HEK293 (cell line): ENCODE measurements around the gene UFM1.
"Not testable (repeated sequence)": the region's sequence is repeated elsewhere in the genome, so short reads cannot be mapped to it uniquely, and the experiment has no call there.

Experiments
- CTCF ChIA-PET: fragments of 350-600 bp; formaldehyde crosslinking; extraction: SDS; loops from one replicate; lab custom pipeline; 2021; ENCODE audit warnings: antibody characterized with exemption; lab: Yijun Ruan, JAX
- POLR2A ChIA-PET: fragments of 300-600 bp; formaldehyde crosslinking; extraction: SDS; loops from one replicate; lab custom pipeline; 2020; ENCODE audit warnings: antibody characterized with exemption, inconsistent platforms; lab: Yijun Ruan, JAX
- H3K27ac ChIP-seq: fragments of 200-500 bp; sonication (Bioruptor generic); 2 replicates; pipeline ENCODE4 v1.5.1; 2014; ENCODE audit warnings: low read depth, low read length, control low read depth, inconsistent platforms; ENCODE audit errors: extremely low read depth
- H3K36me3 ChIP-seq, 2 experiments: fragments of 200-500 bp in 1 of 2; sonication (Bioruptor generic) in 1 of 2; 1 replicate in 1 of 2; 2 replicates in 1 of 2; pipeline ENCODE4 v1.5.1; 2014 to 2017; ENCODE audit warnings: inconsistent platforms in 2 of 2, low read length in 2 of 2; ENCODE audit not compliant: control insufficient read depth in 2 of 2, insufficient read depth in 1 of 2
- H3K4me1 ChIP-seq: fragments of 200-500 bp; sonication (Bioruptor generic); 2 replicates; pipeline ENCODE4 v1.5.1; 2014; ENCODE audit warnings: mild to moderate bottlenecking, low read length, inconsistent platforms; ENCODE audit not compliant: control insufficient read depth, insufficient read depth
- H3K4me3 ChIP-seq: 2 replicates; pipeline ENCODE4 v1.5.1; 2011; ENCODE audit warnings: low read depth, mild to moderate bottlenecking, control low read depth, low read length, moderate library complexity
- H3K9me3 ChIP-seq: fragments of 200-500 bp; sonication (Bioruptor generic); 2 replicates; pipeline ENCODE4 v1.5.1; 2014; ENCODE audit warnings: low read depth, low read length, inconsistent platforms; ENCODE audit not compliant: control insufficient read depth, insufficient read depth
- BCL11B ChIP-seq: fragments of 450-650 bp; formaldehyde crosslinking; IDR thresholded peaks from 2 replicates; pipeline ENCODE4 v1.5.1; 2016; ENCODE audit warnings: low read depth, missing biosample characterization, missing genetic modification characterization
- EGR2 ChIP-seq: fragments of 450-650 bp; formaldehyde crosslinking; IDR thresholded peaks from 2 replicates; pipeline ENCODE4 v1.5.1; 2016; ENCODE audit warnings: low read depth, missing biosample characterization, missing genetic modification characterization
- GLI2 ChIP-seq: fragments of 450-650 bp; formaldehyde crosslinking; IDR thresholded peaks from 2 replicates; pipeline ENCODE4; 2017; ENCODE audit warnings: missing biosample characterization, missing genetic modification characterization, low read depth, borderline replicate concordance
- SETDB1 ChIP-seq: IDR thresholded peaks from one replicate; pipeline ENCODE4 v1.6.1; 2017; ENCODE audit warnings: mild to moderate bottlenecking, low read length, moderate library complexity, mixed read lengths; ENCODE audit not compliant: insufficient read length
- ZBTB1 ChIP-seq: fragments of 450-650 bp; formaldehyde crosslinking; IDR thresholded peaks from 2 replicates; pipeline ENCODE4 v1.5.1; 2016; ENCODE audit warnings: missing biosample characterization, missing genetic modification characterization
- ZFP69B ChIP-seq: fragments of 450-650 bp; formaldehyde crosslinking; IDR thresholded peaks from 2 replicates; pipeline ENCODE4 v1.5.1; 2016; ENCODE audit warnings: missing biosample characterization, missing genetic modification characterization
- ZNF132 ChIP-seq: fragments of 450-650 bp; formaldehyde crosslinking; IDR thresholded peaks from 2 replicates; pipeline ENCODE4 v1.5.1; 2017; ENCODE audit warnings: missing biosample characterization, missing genetic modification characterization, borderline replicate concordance
- ZNF2 ChIP-seq: fragments of 450-650 bp; formaldehyde crosslinking; IDR thresholded peaks from 2 replicates; pipeline ENCODE4 v1.5.1; 2016; ENCODE audit warnings: missing biosample characterization, missing genetic modification characterization
- ZNF292 ChIP-seq: fragments of 450-650 bp; formaldehyde crosslinking; IDR thresholded peaks from 2 replicates; pipeline ENCODE4 v1.5.1; 2016; ENCODE audit warnings: low read depth, missing biosample characterization, missing genetic modification characterization, borderline replicate concordance
- ZNF391 ChIP-seq: fragments of 450-650 bp; formaldehyde crosslinking; IDR thresholded peaks from 2 replicates; pipeline ENCODE4 v1.5.1; 2016; ENCODE audit warnings: low read depth, missing biosample characterization, missing genetic modification characterization, borderline replicate concordance
- ZNF416 ChIP-seq: fragments of 450-650 bp; formaldehyde crosslinking; IDR thresholded peaks from 2 replicates; pipeline ENCODE4 v1.5.1; 2016; ENCODE audit warnings: missing biosample characterization, missing genetic modification characterization
- ZNF426 ChIP-seq: fragments of 450-650 bp; formaldehyde crosslinking; IDR thresholded peaks from 2 replicates; pipeline ENCODE4 v1.5.1; 2017; ENCODE audit warnings: missing biosample characterization, missing genetic modification characterization, mild to moderate bottlenecking, inconsistent platforms, moderate library complexity
- ZNF473 ChIP-seq: fragments of 450-650 bp; formaldehyde crosslinking; IDR thresholded peaks from 2 replicates; pipeline ENCODE4 v1.5.1; 2017; ENCODE audit warnings: missing biosample characterization, missing genetic modification characterization
- ZNF544 ChIP-seq: fragments of 450-650 bp; formaldehyde crosslinking; IDR thresholded peaks from 2 replicates; pipeline ENCODE4 v1.5.0; 2017; ENCODE audit warnings: missing biosample characterization, missing genetic modification characterization
- ZNF558 ChIP-seq: fragments of 450-650 bp; formaldehyde crosslinking; IDR thresholded peaks from 2 replicates; pipeline ENCODE4 v1.5.1; 2016; ENCODE audit warnings: missing biosample characterization, missing genetic modification characterization
- ZNF623 ChIP-seq: fragments of 450-650 bp; formaldehyde crosslinking; IDR thresholded peaks from 2 replicates; pipeline ENCODE4 v1.5.1; 2016; ENCODE audit warnings: missing biosample characterization, missing genetic modification characterization
- ZNF658 ChIP-seq: fragments of 450-650 bp; formaldehyde crosslinking; IDR thresholded peaks from 2 replicates; pipeline ENCODE4; 2016; ENCODE audit warnings: missing biosample characterization, missing genetic modification characterization
- ZNF664 ChIP-seq: fragments of 450-650 bp; formaldehyde crosslinking; IDR thresholded peaks from 2 replicates; pipeline ENCODE4 v1.5.1; 2016; ENCODE audit warnings: missing biosample characterization, missing genetic modification characterization
- TF ChIP-seq, protein P1 (sequence below): fragments of 450-650 bp; formaldehyde crosslinking; IDR thresholded peaks from 2 replicates; pipeline ENCODE4 v1.5.1; 2016; ENCODE audit warnings: missing biosample characterization, missing genetic modification characterization
- TF ChIP-seq, protein P2 (sequence below): fragments of 450-650 bp; formaldehyde crosslinking; IDR thresholded peaks from 2 replicates; pipeline ENCODE4 v1.5.1; 2017; ENCODE audit warnings: missing biosample characterization, missing genetic modification characterization
- TF ChIP-seq, protein P3 (sequence below): fragments of 450-650 bp; formaldehyde crosslinking; IDR thresholded peaks from 2 replicates; pipeline ENCODE4 v1.5.1; 2016; ENCODE audit warnings: missing biosample characterization, missing genetic modification characterization

Gene UFM1

DNA sequence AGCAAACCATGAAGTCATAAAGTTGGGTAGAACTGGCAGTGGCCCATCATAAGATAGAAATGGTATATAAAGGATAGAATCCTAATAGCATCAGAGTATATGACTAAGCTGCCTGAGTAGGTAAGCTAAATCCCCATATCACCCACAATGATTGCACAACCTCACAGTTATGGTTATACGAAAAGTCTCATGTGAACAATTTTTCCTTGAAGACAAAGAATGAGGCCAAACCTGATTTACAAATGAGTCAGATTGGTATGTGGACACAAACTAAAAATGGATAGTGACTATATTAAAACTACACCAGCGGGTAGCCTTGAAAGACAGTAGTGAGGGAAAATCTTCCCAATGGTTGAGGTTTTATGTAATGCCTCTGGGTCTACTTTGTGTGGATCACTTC, 40.9 kb upstream of the UFM1 start:
- POLR2A ChIA-PET, result no interaction called here
- no peak overlapping the region for H3K27ac ChIP-seq
- no peaks in the 10 kb centered on the region for H3K4me1 ChIP-seq
- H3K9me3 ChIP-seq, result no peaks in the 10 kb centered on the region
- no peak overlapping the region for H3K4me3 ChIP-seq
- TF ChIP-seq BCL11B (no peak), ZNF664 (tag by site-specific recombination) (no peak), ZNF544 (tag by site-specific recombination) (no peak), ZNF473 (tag by site-specific recombination) (no peak), ZNF132 (tag by site-specific recombination) (no peak), ZNF558 (tag by site-specific recombination) (no peak), ZNF426 (tag by site-specific recombination) (no peak)
- TF ChIP-seq, protein P1, sequence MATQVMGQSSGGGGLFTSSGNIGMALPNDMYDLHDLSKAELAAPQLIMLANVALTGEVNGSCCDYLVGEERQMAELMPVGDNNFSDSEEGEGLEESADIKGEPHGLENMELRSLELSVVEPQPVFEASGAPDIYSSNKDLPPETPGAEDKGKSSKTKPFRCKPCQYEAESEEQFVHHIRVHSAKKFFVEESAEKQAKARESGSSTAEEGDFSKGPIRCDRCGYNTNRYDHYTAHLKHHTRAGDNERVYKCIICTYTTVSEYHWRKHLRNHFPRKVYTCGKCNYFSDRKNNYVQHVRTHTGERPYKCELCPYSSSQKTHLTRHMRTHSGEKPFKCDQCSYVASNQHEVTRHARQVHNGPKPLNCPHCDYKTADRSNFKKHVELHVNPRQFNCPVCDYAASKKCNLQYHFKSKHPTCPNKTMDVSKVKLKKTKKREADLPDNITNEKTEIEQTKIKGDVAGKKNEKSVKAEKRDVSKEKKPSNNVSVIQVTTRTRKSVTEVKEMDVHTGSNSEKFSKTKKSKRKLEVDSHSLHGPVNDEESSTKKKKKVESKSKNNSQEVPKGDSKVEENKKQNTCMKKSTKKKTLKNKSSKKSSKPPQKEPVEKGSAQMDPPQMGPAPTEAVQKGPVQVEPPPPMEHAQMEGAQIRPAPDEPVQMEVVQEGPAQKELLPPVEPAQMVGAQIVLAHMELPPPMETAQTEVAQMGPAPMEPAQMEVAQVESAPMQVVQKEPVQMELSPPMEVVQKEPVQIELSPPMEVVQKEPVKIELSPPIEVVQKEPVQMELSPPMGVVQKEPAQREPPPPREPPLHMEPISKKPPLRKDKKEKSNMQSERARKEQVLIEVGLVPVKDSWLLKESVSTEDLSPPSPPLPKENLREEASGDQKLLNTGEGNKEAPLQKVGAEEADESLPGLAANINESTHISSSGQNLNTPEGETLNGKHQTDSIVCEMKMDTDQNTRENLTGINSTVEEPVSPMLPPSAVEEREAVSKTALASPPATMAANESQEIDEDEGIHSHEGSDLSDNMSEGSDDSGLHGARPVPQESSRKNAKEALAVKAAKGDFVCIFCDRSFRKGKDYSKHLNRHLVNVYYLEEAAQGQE (tag by site-specific recombination), result no peak
- no peaks in the 10 kb centered on the region for H3K36me3 ChIP-seq
- CTCF ChIA-PET, result no interaction called here

DNA sequence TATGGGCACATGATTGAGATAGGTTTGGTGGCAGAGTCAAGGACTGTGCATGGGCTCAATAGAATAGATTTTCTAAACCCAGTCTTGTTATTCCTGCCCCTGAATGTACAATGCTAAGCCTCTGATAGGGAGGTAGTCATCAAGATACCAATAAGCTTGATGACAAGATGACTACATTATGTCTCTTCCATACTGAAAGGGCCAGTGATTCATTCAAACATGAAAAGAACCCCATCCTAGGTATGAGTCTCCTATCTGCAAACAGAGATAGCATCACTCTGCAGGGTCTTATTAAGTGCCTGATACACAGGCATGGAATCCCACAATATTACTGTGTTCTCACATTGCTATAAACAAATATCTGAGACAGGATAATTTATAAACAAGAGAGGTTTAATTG, 40.3 kb upstream of the UFM1 start:
- no peaks in the 10 kb centered on the region for H3K4me1 ChIP-seq
- no peaks in the 10 kb centered on the region for H3K9me3 ChIP-seq
- TF ChIP-seq ZNF623 (no peak), GLI2 (tag by site-specific recombination) (no peak), ZNF2 (tag by site-specific recombination) (no peak), ZFP69B (tag by site-specific recombination) (no peak), ZNF391 (no peak), ZNF658 (tag by site-specific recombination) (no peak), ZNF416 (tag by site-specific recombination) (no peak), EGR2 (tag by site-specific recombination) (no peak), ZNF292 (tag by site-specific recombination) (no peak), SETDB1 (no peak), ZBTB1 (tag by site-specific recombination) (no peak)
- TF ChIP-seq, protein P2, sequence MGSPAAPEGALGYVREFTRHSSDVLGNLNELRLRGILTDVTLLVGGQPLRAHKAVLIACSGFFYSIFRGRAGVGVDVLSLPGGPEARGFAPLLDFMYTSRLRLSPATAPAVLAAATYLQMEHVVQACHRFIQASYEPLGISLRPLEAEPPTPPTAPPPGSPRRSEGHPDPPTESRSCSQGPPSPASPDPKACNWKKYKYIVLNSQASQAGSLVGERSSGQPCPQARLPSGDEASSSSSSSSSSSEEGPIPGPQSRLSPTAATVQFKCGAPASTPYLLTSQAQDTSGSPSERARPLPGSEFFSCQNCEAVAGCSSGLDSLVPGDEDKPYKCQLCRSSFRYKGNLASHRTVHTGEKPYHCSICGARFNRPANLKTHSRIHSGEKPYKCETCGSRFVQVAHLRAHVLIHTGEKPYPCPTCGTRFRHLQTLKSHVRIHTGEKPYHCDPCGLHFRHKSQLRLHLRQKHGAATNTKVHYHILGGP (tag by site-specific recombination), result no peak
- TF ChIP-seq, protein P3, sequence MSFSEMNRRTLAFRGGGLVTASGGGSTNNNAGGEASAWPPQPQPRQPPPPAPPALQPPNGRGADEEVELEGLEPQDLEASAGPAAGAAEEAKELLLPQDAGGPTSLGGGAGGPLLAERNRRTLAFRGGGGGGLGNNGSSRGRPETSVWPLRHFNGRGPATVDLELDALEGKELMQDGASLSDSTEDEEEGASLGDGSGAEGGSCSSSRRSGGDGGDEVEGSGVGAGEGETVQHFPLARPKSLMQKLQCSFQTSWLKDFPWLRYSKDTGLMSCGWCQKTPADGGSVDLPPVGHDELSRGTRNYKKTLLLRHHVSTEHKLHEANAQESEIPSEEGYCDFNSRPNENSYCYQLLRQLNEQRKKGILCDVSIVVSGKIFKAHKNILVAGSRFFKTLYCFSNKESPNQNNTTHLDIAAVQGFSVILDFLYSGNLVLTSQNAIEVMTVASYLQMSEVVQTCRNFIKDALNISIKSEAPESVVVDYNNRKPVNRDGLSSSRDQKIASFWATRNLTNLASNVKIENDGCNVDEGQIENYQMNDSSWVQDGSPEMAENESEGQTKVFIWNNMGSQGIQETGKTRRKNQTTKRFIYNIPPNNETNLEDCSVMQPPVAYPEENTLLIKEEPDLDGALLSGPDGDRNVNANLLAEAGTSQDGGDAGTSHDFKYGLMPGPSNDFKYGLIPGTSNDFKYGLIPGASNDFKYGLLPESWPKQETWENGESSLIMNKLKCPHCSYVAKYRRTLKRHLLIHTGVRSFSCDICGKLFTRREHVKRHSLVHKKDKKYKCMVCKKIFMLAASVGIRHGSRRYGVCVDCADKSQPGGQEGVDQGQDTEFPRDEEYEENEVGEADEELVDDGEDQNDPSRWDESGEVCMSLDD (tag by site-specific recombination), result no peak
- POLR2A ChIA-PET, result no interaction called here
- H3K36me3 ChIP-seq, result no peaks in the 10 kb centered on the region
- CTCF ChIA-PET, result no interaction called here
- no peak overlapping the region for H3K27ac ChIP-seq
- no peak overlapping the region for H3K4me3 ChIP-seq

DNA sequence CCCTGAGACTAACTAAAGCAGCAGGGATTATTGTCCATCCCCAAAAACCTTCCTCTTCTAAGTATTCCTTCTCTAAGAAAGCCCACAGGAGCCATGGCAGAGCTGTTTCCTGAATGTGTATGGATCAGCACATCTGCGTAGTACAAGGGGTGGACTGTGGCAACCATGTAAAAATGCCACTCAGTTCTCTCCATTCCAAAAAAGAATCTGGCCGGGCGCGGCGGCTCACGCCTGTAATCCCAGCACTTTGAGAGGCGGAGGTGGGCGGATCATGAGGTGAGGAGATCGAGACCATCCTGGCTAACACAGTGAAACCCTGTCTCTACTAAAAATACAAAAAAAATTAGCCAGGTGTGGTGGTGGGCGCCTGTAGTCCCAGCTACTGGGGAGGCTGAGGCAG, 38.5 kb upstream of the UFM1 start:
- H3K4me1 ChIP-seq, CTCF ChIA-PET, POLR2A ChIA-PET, H3K27ac ChIP-seq, H3K36me3 ChIP-seq, H3K9me3 ChIP-seq, H3K4me3 ChIP-seq: not testable (repeated sequence)
